Measurements from ENCODE around the gene DYDC2.
"Not testable (repeated sequence)": the region's sequence is repeated elsewhere in the genome, so short reads cannot be mapped to it uniquely, and the experiment has no call there.

GRCh38 chr10:80417256-80417655 lies 60.7 kb downstream of the DYDC2 start:
- TF ChIP-seq CTCF, POLR2A (IDR thresholded peaks at IDR 0.05): not testable (repeated sequence)

Measured in testis (tissue), 2 donors.